HEK293T (cell line): Measurements from ENCODE around the gene PHRF1.

ENCODE experiments used
- ELF4 ChIP-seq: fragments of 450-650 bp; IDR thresholded peaks from 2 replicates; pipeline ENCODE4 v1.6.1; 2017; ENCODE audit warnings: antibody characterized with exemption
- FOXA1 ChIP-seq: fragments of 450-650 bp; IDR thresholded peaks from 2 replicates; pipeline ENCODE4 v1.6.1; 2016; ENCODE audit warnings: mild to moderate bottlenecking
- FOXK2 ChIP-seq: fragments of 450-650 bp; IDR thresholded peaks from 2 replicates; pipeline ENCODE4 v1.6.1; 2016; ENCODE audit warnings: mild to moderate bottlenecking
- FOXM1 ChIP-seq: fragments of 450-650 bp; IDR thresholded peaks from 2 replicates; pipeline ENCODE4 v1.6.1; 2017; ENCODE audit warnings: mild to moderate bottlenecking, borderline replicate concordance
- HDGF ChIP-seq: fragments of 450-650 bp; IDR thresholded peaks from 2 replicates; pipeline ENCODE4 v1.6.1; 2017; ENCODE audit warnings: antibody characterized with exemption, borderline replicate concordance
- SP1 ChIP-seq: fragments of 450-650 bp; IDR thresholded peaks from 2 replicates; pipeline ENCODE4 v1.6.1; 2017
- SUZ12 ChIP-seq: fragments of 450-650 bp; IDR thresholded peaks from 2 replicates; pipeline ENCODE4 v1.6.1; 2016; ENCODE audit warnings: mild to moderate bottlenecking
- TARDBP ChIP-seq: fragments of 450-650 bp; IDR thresholded peaks from 2 replicates; pipeline ENCODE4 v1.6.1; 2016
- ZNF384 ChIP-seq: fragments of 450-650 bp; IDR thresholded peaks from 2 replicates; pipeline ENCODE4 v1.6.1; 2016
- TF ChIP-seq, protein P1 (sequence below): fragments of 450-650 bp; IDR thresholded peaks from 2 replicates; pipeline ENCODE4 v1.6.1; 2016

- no peak for TF ChIP-seq ELF4
- no peak for TF ChIP-seq FOXM1
- TF ChIP-seq ZNF384: no peak
- no peak for TF ChIP-seq SUZ12
- TF ChIP-seq HDGF: no peak
- TF ChIP-seq, protein P1, sequence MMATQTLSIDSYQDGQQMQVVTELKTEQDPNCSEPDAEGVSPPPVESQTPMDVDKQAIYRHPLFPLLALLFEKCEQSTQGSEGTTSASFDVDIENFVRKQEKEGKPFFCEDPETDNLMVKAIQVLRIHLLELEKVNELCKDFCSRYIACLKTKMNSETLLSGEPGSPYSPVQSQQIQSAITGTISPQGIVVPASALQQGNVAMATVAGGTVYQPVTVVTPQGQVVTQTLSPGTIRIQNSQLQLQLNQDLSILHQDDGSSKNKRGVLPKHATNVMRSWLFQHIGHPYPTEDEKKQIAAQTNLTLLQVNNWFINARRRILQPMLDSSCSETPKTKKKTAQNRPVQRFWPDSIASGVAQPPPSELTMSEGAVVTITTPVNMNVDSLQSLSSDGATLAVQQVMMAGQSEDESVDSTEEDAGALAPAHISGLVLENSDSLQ: no peak
- TF ChIP-seq FOXK2: no peak
- TF ChIP-seq FOXA1: no peak
- no peak for TF ChIP-seq TARDBP
- TF ChIP-seq SP1: no peak
Measured at GRCh38 chr11:659532-660085, 83.3 kb downstream of the PHRF1 start.
